CD4-positive, alpha-beta T cell treated with Interleukin-1 beta for 1 hour (primary cell): ENCODE data around the gene ANAPC5.
"Not testable (repeated sequence)": the region's sequence is repeated elsewhere in the genome, so short reads cannot be mapped to it uniquely, and the experiment has no call there.

Experiments used
- DNase-seq, 2 donors: peaks; one replicate each; pipeline ENCODE4 v3.0.0-alpha.2; 2020 to 2022

ANAPC5 gene

GRCh38 chr12:121283841-121284240, 68.4 kb downstream of the ANAPC5 start:
- DNase-seq: no peak

DNA sequence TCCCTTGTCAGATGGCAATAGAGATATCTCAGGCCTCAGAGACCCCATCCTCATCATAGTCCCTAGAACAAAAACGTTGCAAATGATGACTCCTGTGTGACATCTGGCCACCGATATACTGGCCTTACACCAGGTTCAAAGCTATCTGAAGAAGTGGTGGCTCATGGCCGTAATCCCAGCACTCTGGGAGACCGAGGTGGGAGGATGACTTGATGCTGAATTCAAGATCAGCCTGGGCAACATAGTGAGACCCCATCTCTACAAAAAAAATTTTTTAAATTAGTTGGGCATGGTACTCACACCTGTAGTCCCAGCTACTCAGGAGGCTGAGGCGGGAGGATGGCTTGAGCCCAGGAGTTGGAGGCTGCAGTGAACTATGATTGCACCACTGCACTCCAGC, 68.8 kb downstream of the ANAPC5 start:
- no peak for DNase-seq

DNA sequence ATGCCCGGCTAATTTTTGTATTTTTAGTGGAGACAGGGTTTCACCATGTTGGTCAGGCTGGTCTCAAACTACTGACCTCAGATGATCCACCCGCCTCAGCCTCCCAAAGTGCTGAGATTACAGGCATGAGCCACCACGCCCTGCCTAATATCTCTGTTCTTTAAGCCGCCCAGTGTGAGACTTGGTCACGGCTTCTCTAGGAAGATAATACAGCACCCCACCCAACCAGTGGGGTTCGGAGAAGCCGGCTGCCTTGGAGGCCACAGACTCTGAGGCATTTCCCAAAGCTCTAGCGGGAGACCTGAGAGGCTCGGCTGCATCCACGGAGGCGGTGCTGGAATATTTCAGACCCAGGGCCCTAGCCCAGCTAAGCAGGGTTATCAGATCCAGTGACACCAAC, 69.3 kb downstream of the ANAPC5 start:
- DNase-seq: not testable (repeated sequence)

- no peak for DNase-seq
Observed at GRCh38 chr12:121282072-121282742, 70.0 kb downstream of the ANAPC5 start.

DNA sequence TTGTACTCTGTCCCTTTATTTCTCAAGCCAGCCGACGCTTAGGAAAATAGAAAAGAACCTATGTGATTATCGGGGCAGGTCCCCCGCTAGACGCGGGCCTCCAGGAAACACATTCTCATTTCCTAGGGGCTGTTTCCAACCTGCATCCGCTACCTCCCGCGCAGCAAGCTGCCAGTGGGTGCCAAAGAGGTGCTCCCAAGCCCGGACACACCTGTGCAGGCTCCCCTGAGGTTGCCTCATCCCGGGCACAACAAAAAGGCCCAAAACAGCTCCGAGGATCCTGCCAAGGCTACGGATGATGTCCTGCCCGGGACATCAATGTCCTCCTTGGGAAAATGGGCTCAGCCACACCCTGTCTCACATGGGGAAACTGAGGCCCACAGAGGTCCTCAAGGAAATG, 71.1 kb downstream of the ANAPC5 start:
- DNase-seq: not testable (repeated sequence)

DNA sequence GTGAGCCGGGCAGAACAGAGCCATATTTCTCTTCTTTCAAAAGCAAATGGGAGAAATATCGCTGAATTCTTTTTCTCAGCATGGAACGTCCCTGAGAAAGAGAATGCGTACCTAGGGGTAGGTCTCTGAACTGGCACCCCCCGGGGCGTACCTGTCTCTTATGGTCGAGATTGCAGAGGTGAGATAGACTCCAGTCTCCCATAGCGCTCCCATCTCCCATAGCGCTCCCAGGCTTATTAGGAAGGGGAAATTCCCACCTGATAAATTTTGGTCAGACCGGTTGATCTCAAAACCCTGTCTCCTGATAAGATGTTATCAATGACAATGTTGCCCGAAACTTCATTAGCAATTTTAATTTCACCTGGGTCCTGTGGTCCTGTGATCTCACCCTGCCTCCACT, 71.7 kb downstream of the ANAPC5 start:
- not testable (repeated sequence) for DNase-seq

- no peak for DNase-seq
Observed at GRCh38 chr12:121279507-121279915, 72.7 kb downstream of the ANAPC5 start.

DNA sequence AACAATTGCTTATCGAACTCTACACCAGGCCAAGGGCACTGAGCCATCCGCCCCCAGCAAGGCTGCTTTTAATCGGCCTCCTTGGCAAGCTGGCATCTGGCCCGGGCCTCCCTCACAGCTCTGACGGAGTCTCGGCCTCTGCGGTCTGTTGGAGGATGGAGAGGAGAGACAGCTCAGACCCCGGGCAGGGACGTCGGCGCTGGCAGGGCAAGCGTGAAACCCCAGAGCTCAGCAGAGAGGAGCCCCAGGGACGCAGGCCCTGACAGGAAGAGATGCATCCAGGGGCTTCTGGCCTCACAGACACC, 73.2 kb downstream of the ANAPC5 start:
- no peak for DNase-seq

GRCh38 chr12:121278169-121279070, 73.8 kb downstream of the ANAPC5 start:
- DNase-seq: peak in 1 of 2 donors; percentile 73

DNA sequence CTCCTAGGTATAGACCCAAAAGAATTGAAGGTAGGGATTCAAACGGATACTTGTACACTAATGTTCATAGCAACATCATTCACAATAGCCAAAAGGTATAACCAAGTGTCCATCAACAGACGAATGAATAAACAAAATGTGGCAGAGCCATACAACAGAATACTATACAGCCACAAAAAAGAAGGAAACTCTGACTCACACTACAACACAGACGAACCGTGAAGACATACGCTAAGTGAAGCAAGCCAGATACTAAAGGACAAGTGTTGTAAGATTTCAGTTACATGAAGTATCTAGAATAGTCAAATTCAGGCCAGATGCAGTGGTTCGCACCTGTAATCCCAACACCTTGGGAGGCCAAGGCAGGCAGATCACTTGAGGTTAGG, 74.8 kb downstream of the ANAPC5 start:
- no peak for DNase-seq

DNA sequence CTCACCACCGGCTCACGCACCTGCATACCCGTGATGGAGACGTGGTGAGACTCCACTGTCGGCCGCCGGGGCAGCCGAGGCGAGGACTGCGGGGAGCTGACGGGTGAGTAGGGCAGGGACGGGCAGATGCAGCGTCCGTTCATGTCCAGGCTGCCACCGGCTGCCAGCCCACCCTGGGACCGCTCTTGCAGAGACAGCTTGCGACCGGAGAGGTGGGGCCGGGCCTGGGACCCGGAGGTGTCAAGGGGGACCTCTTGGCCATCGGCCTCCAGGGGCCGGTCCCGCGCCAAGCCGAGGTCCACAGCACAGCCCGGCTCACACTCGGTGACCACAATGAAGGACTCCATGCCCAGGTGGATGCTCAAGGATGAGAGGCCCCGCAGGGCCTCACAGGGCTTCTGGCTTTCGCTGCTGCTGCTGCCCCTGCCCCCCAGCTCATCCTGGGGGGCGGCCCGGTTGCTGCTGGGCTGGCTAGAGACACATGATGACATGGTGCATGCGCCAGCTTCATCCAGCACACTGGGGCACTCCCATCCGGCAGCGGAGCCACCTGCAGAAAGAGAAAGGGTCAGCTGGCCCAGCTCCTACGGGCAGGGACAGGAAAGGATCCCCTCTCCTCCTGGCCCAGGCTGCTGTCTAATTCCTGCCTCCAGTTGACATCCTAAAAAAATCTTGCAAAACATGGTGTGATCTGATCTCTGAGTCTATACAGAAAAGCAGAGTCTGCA, 78.0 kb downstream of the ANAPC5 start:
- DNase-seq: no peak

DNA sequence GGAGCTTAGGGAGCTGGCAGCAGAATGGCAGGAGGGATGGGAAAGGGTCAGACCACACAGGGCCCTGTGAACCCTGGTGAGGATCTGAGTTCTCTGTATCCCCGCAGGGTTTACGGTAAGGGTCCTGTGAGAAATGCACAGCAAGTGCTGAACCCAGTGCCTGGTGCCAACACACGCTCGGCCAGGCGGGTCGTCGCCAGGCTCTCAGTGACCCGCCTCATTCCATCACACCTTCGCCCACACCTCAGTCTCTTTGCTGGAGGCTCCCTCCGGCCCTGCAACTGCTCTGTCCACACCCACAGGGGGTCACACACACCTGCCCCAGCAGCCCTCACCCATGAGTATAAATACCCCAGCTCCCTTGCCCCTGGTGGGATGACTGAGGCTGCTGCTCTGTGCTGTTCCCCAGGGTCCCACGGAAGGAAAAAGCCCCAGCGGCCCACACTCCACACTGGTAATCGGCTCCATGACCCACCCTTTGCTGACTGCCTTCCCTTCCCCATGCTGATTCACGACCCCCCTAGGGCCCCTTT, 78.8 kb downstream of the ANAPC5 start:
- DNase-seq: no peak

DNA sequence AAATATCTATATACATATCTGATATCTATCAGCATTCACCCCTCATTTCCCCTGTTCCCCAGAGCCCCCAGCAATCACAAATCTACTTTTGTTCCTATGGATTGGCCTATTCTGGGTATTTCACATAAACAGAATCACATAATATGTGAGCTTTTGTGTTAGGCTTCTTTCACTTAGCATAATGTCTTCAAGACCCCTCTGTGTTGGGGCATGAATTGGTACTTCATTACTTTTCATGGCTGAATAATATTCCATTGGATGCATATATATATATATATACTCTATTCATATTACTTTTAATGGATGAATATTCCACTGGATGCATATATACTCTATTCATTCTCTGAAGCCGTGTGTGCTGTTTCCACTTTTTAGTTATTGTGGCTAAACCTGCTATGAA, 84.4 kb downstream of the ANAPC5 start:
- no peak for DNase-seq

- DNase-seq: no peak
Observed at GRCh38 chr12:121264951-121265515, 87.2 kb downstream of the ANAPC5 start.

DNA sequence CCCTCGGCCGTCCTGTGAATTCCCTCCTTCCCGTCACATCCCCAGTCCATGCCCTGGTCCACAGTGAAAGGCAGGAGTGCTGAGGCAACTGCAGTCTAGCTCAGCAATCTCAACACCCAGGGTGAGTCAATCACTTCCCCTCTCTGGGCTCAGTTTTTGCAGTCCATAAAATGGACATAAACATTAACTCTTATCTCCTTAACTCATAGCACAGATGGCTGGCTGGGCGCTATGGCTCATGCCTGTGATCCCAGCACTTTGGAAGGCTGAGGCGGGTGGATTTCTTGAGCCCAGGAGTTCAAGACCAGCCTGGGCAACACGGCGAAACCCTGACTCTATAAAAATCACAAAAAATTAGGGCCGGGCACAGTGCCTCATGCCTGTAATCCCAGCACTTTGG, 88.1 kb downstream of the ANAPC5 start:
- no peak for DNase-seq

GRCh38 chr12:121263206-121263935, 88.8 kb downstream of the ANAPC5 start:
- no peak for DNase-seq

DNA sequence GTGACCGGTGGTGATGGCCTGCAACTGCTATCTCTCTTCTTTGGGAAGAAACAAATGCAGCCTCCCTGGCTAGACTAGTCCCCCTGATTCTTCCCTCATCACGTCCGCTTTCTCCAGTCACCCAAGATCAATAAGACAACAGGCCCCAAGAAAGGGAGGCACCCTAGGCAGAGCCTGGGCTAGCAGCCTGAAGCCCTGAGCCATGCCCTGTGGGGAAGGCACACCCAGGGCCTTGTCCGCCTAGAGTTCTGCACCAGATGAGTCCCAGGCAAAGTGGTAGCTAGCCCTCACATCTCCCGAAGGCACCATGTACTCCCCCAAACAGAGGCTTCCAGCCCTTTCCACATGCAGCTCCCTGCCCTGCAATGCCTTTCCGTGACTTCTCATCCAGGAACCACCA, 90.8 kb downstream of the ANAPC5 start:
- no peak for DNase-seq

DNA sequence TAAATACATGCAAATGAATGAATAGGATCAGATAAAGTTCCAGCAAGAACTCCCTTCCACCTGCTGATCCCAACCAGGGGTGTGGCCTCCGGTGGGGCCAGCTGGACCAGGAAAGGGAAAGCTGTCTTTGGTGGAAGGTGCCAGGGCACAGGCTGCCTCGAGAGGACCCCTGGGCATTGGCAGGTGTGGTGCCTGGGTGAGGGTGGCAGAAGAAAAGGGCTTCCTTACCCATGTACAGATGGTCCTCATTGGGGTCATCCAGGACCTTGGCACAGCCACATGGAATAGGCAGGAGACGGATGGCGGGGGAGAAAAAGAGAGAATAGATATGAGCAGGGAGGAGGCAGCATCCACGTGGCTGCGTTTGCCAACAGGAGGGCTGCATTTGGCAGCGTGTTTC, 92.1 kb downstream of the ANAPC5 start:
- no peak for DNase-seq

DNA sequence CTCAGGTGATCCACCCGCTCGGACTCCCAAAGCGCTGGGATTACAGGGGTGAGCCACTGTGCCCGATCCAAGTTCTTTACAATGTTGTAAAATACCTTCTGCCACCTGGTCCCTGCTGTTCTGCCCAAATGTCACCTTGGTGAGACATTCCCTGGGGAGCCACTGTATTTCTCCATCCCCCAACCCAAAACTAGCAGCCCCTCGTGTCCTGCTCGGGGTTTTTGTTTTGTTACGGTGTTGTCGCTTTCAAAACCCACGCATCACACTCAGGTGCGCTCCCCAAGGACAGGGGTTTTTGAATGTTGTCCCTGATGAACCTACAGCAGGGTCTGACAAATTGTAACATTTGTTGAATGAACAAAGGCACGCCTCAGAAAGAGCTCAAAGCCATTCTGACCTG, 93.1 kb downstream of the ANAPC5 start:
- DNase-seq: no peak
